H1 (cell line): Measurements from ENCODE around the gene GPR180. TPM values are rescaled to one million over a fixed set of nuclear protein-coding genes. Genes with fewer than 3 reads are reported as not detected.

ENCODE experiments used
- CBX5 ChIP-seq: fragments of 300-800, 300-1000 bp; sonication (generic); IDR thresholded peaks from 2 replicates; pipeline ENCODE4 v1.7.1; 2016; ENCODE audit warnings: antibody characterized with exemption, low read length, low read depth
- CHD1 ChIP-seq: IDR thresholded peaks from 2 replicates; pipeline ENCODE4 v1.6.1; 2012; ENCODE audit warnings: low read depth, low read length, improper control_type of control experiment
- CHD7 ChIP-seq: fragments of 300-600 bp; sonication (generic); IDR thresholded peaks from 2 replicates; pipeline ENCODE4 v1.7.1; 2012; ENCODE audit warnings: low read length, moderate library complexity, mild to moderate bottlenecking, inconsistent platforms; ENCODE audit not compliant: insufficient replicate concordance
- EZH2 ChIP-seq: fragments of 200-600 bp; sonication (generic); IDR thresholded peaks from 2 replicates; pipeline ENCODE4 v1.7.1; 2012; ENCODE audit warnings: low read depth, mild to moderate bottlenecking, moderate library complexity, low read length, inconsistent platforms; ENCODE audit not compliant: severe bottlenecking
- GTF2F1 ChIP-seq: IDR thresholded peaks from 2 replicates; pipeline ENCODE4 v1.6.1; 2012; ENCODE audit warnings: low read depth, low read length, improper control_type of control experiment, borderline replicate concordance
- MAX ChIP-seq: IDR thresholded peaks from 2 replicates; pipeline ENCODE4 v1.6.1; 2012; ENCODE audit warnings: inconsistent platforms
- RFX5 ChIP-seq: IDR thresholded peaks from 2 replicates; pipeline ENCODE4 v1.6.1; 2011; ENCODE audit warnings: low read depth, low read length, improper control_type of control experiment, borderline replicate concordance
- RNF2 ChIP-seq: fragments of 200-900, 300-1000 bp; sonication (generic); IDR thresholded peaks from 2 replicates; pipeline ENCODE4 v1.7.1; 2016; ENCODE audit warnings: borderline replicate concordance, low read depth, mild to moderate bottlenecking, antibody characterized with exemption, low read length; ENCODE audit not compliant: poor library complexity, severe bottlenecking; ENCODE audit errors: missing control alignments
- polyA plus RNA-seq, 7 experiments: library from polyadenylated mRNA; depleted of rRNA in 3 of 7; stranded (reverse) in 5 of 7; unstranded in 2 of 7; fragments of >200 nt in 5 of 7; fragments of 200-250 nt in 2 of 7; gene quantifications; 1 replicate in 5 of 7; 2 replicates in 1 of 7; 4 replicates in 1 of 7; pipeline versions ENCODE4 v1.2.1 to v1.2.3, GENCODE V29; 2011 to 2013; ENCODE audit warnings: missing spikeins in 2 of 7, mixed read lengths in 2 of 7
- total RNA-seq: library from RNA; stranded (reverse); fragmentation: NEBNext Ultra II Directional; extraction: Animal tissue kit (Norgen Biotek cat#: 25700); gene quantifications from 2 replicates; pipeline ENCODE4 v1.2.1, GENCODE V29; 2021

GPR180 gene
- total and polyA plus RNA-seq, 2 of the 8 experiments (the other 6 are each of a cell fraction or from before 2014, with no cell fraction given): 1.8 to 4.8 TPM

GRCh38 chr13:94598281-94598680 lies 3.4 kb upstream of the GPR180 start (continued):
- TF ChIP-seq CHD7: no peak
- no peak for TF ChIP-seq RFX5
- no peak for TF ChIP-seq GTF2F1
- no peak for TF ChIP-seq CBX5
- no peak for TF ChIP-seq EZH2
- no peak for TF ChIP-seq MAX
- no peak for TF ChIP-seq CHD1
- no peak for TF ChIP-seq RNF2
